GM19193 (cell line): ENCODE results near the gene SUMO1.

Experiments used
- POLR2A ChIP-seq: IDR thresholded peaks from 4 replicates; pipeline ENCODE4 v1.6.1; 2011; ENCODE audit not compliant: insufficient read depth, insufficient read length; ENCODE audit errors: extremely low read depth

The SUMO1 gene

GRCh38 chr2:202208526-202208925 lies 29.9 kb downstream of the SUMO1 start:
- no peak for TF ChIP-seq POLR2A

- TF ChIP-seq POLR2A: no peak
These were observed 33.5 kb downstream of the SUMO1 start for GRCh38 chr2:202204855-202205254.

GRCh38 chr2:202203348-202203747 lies 35.0 kb downstream of the SUMO1 start:
- no peak for TF ChIP-seq POLR2A

- TF ChIP-seq POLR2A: no peak
These were observed 36.9 kb downstream of the SUMO1 start for GRCh38 chr2:202201220-202202160.

- TF ChIP-seq POLR2A: no peak
These were observed 41.7 kb downstream of the SUMO1 start for GRCh38 chr2:202196727-202197126.

GRCh38 chr2:202194418-202194817 lies 44.0 kb downstream of the SUMO1 start:
- TF ChIP-seq POLR2A: no peak

GRCh38 chr2:202193881-202194353 lies 44.5 kb downstream of the SUMO1 start:
- no peak for TF ChIP-seq POLR2A

- no peak for TF ChIP-seq POLR2A
These were observed 45.1 kb downstream of the SUMO1 start for GRCh38 chr2:202193305-202193704.

- no peak for TF ChIP-seq POLR2A
These were observed 50.8 kb downstream of the SUMO1 start for GRCh38 chr2:202187570-202187969.

GRCh38 chr2:202186641-202187202 lies 51.7 kb downstream of the SUMO1 start:
- TF ChIP-seq POLR2A: no peak

- no peak for TF ChIP-seq POLR2A
These were observed 53.2 kb downstream of the SUMO1 start for GRCh38 chr2:202185156-202185555.

GRCh38 chr2:202184557-202184956 lies 53.8 kb downstream of the SUMO1 start:
- no peak for TF ChIP-seq POLR2A

GRCh38 chr2:202178346-202178958 lies 59.9 kb downstream of the SUMO1 start:
- no peak for TF ChIP-seq POLR2A

- TF ChIP-seq POLR2A: no peak
These were observed 65.8 kb downstream of the SUMO1 start for GRCh38 chr2:202172439-202173211.

GRCh38 chr2:202171241-202171825 lies 67.1 kb downstream of the SUMO1 start:
- no peak for TF ChIP-seq POLR2A

- no peak for TF ChIP-seq POLR2A
These were observed 68.5 kb downstream of the SUMO1 start for GRCh38 chr2:202169832-202170424.
